Psoas muscle (tissue), 8 donors: Measurements from ENCODE around the gene UMODL1. TPM values are rescaled to one million over a fixed set of nuclear protein-coding genes. Genes with fewer than 3 reads are reported as not detected.

ENCODE experiments used
- ATAC-seq, 4 donors: fragments of 200-7000 bp; cut with Tn5 transposase; one replicate each; pipeline ENCODE4 v1.9.1; 2020; ENCODE audit warnings: moderate library complexity in 3 of 4, mild to moderate bottlenecking in 2 of 4
- DNase-seq, 2 donors: peaks; one replicate each; pipeline ENCODE4 v3.0.0-alpha.2; 2020
- H3K27ac ChIP-seq: fragments of 200-600 bp; one replicate; pipeline ENCODE4 v1.8.0; 2022
- H3K27me3 ChIP-seq, 3 donors: fragments of 200-600 bp in 1 of 3; one replicate each; pipeline versions ENCODE4 v1.6.1 to v1.8.0; 2013 to 2022; ENCODE audit warnings: low read length in 2 of 3, mild to moderate bottlenecking in 2 of 3, moderate library complexity in 1 of 3; ENCODE audit not compliant: insufficient read depth in 3 of 3
- H3K36me3 ChIP-seq, 2 donors: fragments of 200-600 bp in 1 of 2; one replicate each; pipeline versions ENCODE4 v1.6.1 to v1.8.0; 2013 to 2022; ENCODE audit warnings: low read depth in 1 of 2, mild to moderate bottlenecking in 1 of 2, moderate library complexity in 1 of 2; ENCODE audit not compliant: insufficient read depth in 1 of 2
- H3K4me1 ChIP-seq: fragments of 200-600 bp; one replicate; pipeline ENCODE4 v1.8.0; 2022
- H3K4me3 ChIP-seq: fragments of 200-600 bp; one replicate; pipeline ENCODE4 v1.8.0; 2022; ENCODE audit warnings: mild to moderate bottlenecking
- H3K9me3 ChIP-seq: fragments of 200-600 bp; one replicate; pipeline ENCODE4 v1.8.0; 2022
- CTCF ChIP-seq: fragments of 200-600 bp; IDR thresholded peaks from one replicate; pipeline ENCODE4 v1.8.0; 2022; ENCODE audit warnings: antibody characterized with exemption
- WGBS, 3 donors: extraction: QIAGEN DNeasy Blood & Tissue Kit; methylation state at CpG; one replicate each; pipeline versions ENCODE4 v1.1.6 to v1.1.7; 2013; 5-methylcytosine and 5-hydroxymethylcytosine counted together
- intact Hi-C, 2 donors: fragments of 100-400 bp; cut with DNase I; formaldehyde crosslinking; loops; one replicate each; pipeline versions ENCODE4 v1.11.0 to v1.14.2; 2022
- polyA plus RNA-seq, 3 donors: library from polyadenylated mRNA; stranded (reverse); fragments of 200-250 nt; gene quantifications; one replicate each; pipeline ENCODE4 v1.2.3, GENCODE V29; 2013
- total RNA-seq, 4 donors: library from RNA; stranded (reverse); fragmentation: NEBNext Ultra II Directional in 2 of 4; extraction: Animal tissue kit (Norgen Biotek cat#: 25700) in 2 of 4; gene quantifications; one replicate each; pipeline versions ENCODE4 v1.2.1 to v1.2.4, GENCODE V29; 2021 to 2023
- donor health status: healthy with polysubstance abuse.
- donor health status: DM: no; HTN: no; CAD: no; lungs with moderate emphysema.
- donor health status: Bipolar disorder and iron deficiency.
- donor health status: healthy.
- donor health status: DM: yes; HTN: yes; CAD: no.
- donor health status: DM: no; HTN: no; CAD: no.
- donor health status: DM: no; HTN: no; CAD: no.
- donor health status: DM: yes; HTN: yes; CAD: no.

Gene UMODL1
- total and polyA plus RNA-seq, 7 donors, result not detected

GRCh38 chr21:42079008-42079938 is 8.2 kb downstream of the UMODL1 start:
- Histone ChIP-seq H3K27me3 (peaks cover 0 to 2% (median 0%) of the 10 kb centered on the region in 3 donors), H3K27ac (no peak overlapping the region), H3K36me3 (no peaks in the 10 kb centered on the region), H3K9me3 (no peaks in the 10 kb centered on the region), H3K4me1 (no peaks in the 10 kb centered on the region), H3K4me3 (no peak overlapping the region)
- DNase-seq (no peak), ATAC-seq (no peak)
- 84 to 87% (median 85%) methylated on average over 13 of the region's 13 CpGs for WGBS, 3 donors
- no peak for TF ChIP-seq CTCF
- intact Hi-C loops, result no loop called here

- Histone ChIP-seq H3K27ac (no peak overlapping the region), H3K4me3 (no peak overlapping the region), H3K9me3 (no peaks in the 10 kb centered on the region), H3K4me1 (no peaks in the 10 kb centered on the region), H3K27me3 (peaks cover 0 to 2% (median 0%) of the 10 kb centered on the region in 3 donors), H3K36me3 (no peaks in the 10 kb centered on the region)
- TF ChIP-seq CTCF, result no peak
- DNase-seq, result no peak
- peak in 1 of 4 donors; percentile 21 for ATAC-seq
- intact Hi-C loops, result no loop called here
- 69 to 73% (median 69%) methylated on average over 25 of the region's 25 CpGs for WGBS, 3 donors
Observed at GRCh38 chr21:42079939-42080787, 9.0 kb downstream of the UMODL1 start.

- TF ChIP-seq CTCF, result no peak
Observed at GRCh38 chr21:42080788-42081083, 9.6 kb downstream of the UMODL1 start.

GRCh38 chr21:42081138-42081537 is 10.0 kb downstream of the UMODL1 start:
- ATAC-seq (peak in 2 of 4 donors; percentile 28 to 42), DNase-seq (no peak)
- Histone ChIP-seq H3K4me1 (no peaks in the 10 kb centered on the region), H3K9me3 (no peaks in the 10 kb centered on the region), H3K27me3 (peaks cover 0 to 2% (median 0%) of the 10 kb centered on the region in 3 donors), H3K27ac (no peak overlapping the region), H3K36me3 (no peaks in the 10 kb centered on the region), H3K4me3 (no peak overlapping the region)
- TF ChIP-seq CTCF, result no peak
- intact Hi-C loops, result no loop called here
- WGBS, 3 donors, result 60 to 68% (median 67%) methylated on average over 8 of the region's 8 CpGs

More at GRCh38 chr21:42080788-42081083, 9.6 kb downstream of the UMODL1 start:
- no peak for DNase-seq
- Histone ChIP-seq H3K4me3 (no peak overlapping the region), H3K9me3 (no peaks in the 10 kb centered on the region), H3K27me3 (peaks cover 0 to 2% (median 0%) of the 10 kb centered on the region in 3 donors), H3K36me3 (no peaks in the 10 kb centered on the region), H3K4me1 (no peaks in the 10 kb centered on the region), H3K27ac (no peak overlapping the region)
- intact Hi-C loops, result no loop called here
- WGBS, 3 donors, result 38 to 45% (median 41%) methylated on average over 6 of the region's 6 CpGs
- peak; percentile 75 to 92 (median 88) for ATAC-seq
